GM04503 (cell line): ENCODE results near the gene IGF2BP3.
"Not testable (repeated sequence)": the region's sequence is repeated elsewhere in the genome, so short reads cannot be mapped to it uniquely, and the experiment has no call there.

ENCODE experiments used
- DNase-seq: peaks from one replicate; pipeline ENCODE4 v3.0.0-alpha.2; 2012; ENCODE audit warnings: low read depth

The IGF2BP3 gene

DNA sequence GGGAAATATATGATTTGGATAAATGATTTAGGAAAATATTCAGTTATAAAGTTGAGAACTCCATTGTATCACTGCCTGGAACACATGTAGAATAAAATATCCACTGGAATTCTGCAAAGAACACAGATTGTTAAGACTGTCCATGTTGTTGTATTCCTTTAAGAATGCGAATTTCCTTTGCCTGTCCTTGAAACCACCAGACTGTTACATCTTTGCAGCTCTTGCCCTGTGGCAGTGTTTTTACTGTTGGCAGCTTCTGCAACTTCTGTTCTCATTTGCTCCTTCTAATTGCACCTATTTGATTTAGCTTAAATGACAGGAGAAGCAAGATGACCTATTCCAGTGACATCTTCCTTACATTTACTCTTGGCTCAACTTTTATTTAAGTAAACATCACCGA is 131.4 kb downstream of the IGF2BP3 start:
- no peak for DNase-seq

DNA sequence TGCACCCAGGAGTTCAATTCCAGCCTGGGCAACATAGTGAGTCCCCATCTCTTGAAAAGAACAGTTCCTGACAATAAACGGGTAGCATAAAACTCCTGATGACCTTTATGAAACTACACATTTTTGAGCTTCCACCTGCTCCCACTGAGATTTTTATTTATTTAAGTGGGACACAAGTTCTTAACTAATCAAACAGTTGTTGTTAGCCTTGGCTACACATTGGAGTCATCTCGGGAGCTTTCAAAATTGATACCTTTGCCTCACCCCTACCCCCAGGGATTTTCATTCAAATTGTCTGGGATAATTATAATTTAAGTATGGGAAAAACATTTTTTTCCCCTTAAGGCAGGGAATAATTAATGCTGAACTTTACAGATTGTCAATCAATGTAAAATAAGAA is 131.9 kb downstream of the IGF2BP3 start:
- DNase-seq = no peak

GRCh38 chr7:23337374-23337773 is 132.9 kb downstream of the IGF2BP3 start:
- no peak for DNase-seq

GRCh38 chr7:23336799-23337283 is 133.4 kb downstream of the IGF2BP3 start:
- DNase-seq = no peak

GRCh38 chr7:23336086-23336485 is 134.2 kb downstream of the IGF2BP3 start:
- DNase-seq = no peak

DNA sequence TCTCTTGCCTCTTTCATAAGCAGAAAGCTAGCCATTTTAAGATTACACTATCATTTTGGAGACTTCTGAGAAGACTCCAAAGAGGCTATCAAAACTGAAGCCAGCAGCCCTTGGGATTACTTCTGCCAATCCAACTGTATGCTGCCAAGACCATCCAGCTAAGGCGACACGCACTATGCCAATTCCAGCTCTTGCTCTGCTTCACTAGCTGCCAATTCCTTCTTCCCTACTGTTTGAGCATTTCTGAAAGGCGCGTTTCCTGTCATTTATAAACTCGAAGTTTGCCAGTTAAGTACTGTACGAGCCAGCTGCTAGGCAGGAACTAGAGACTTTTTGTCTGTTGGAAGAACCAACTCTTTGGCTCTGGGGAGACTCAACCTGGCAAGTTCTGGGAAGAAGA is 134.7 kb downstream of the IGF2BP3 start:
- no peak for DNase-seq

- no peak for DNase-seq
These were observed 135.2 kb downstream of the IGF2BP3 start for GRCh38 chr7:23335136-23335535.

DNA sequence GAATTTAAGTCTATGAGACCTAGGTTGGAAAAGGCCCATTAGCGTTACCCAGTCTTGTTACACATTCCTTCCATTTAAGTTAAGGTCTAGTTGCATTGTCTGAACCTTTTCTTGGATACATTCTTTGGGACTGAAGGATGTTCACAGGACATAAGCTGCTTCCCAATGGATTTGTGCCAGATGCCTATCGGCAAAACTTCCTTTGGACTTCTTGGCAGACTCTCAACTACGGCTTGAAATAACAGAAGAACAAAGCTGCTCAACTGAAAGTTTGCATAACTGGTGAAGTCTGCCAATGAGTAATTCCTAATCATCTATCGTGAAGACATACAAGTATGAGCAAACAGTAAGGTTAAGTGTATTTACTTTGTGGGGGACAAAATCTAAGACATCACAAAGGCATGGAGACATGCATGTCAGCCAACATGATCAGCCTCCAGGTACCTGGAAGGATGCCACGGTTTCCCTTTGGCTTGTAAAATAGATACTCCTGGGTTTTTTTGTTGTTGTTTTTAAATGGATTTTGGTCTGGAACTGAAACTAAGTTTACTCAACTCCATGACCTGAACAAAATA is 135.7 kb downstream of the IGF2BP3 start:
- peak; percentile 93 for DNase-seq

GRCh38 chr7:23333671-23334246 is 136.5 kb downstream of the IGF2BP3 start:
- DNase-seq = peak; percentile 94

DNA sequence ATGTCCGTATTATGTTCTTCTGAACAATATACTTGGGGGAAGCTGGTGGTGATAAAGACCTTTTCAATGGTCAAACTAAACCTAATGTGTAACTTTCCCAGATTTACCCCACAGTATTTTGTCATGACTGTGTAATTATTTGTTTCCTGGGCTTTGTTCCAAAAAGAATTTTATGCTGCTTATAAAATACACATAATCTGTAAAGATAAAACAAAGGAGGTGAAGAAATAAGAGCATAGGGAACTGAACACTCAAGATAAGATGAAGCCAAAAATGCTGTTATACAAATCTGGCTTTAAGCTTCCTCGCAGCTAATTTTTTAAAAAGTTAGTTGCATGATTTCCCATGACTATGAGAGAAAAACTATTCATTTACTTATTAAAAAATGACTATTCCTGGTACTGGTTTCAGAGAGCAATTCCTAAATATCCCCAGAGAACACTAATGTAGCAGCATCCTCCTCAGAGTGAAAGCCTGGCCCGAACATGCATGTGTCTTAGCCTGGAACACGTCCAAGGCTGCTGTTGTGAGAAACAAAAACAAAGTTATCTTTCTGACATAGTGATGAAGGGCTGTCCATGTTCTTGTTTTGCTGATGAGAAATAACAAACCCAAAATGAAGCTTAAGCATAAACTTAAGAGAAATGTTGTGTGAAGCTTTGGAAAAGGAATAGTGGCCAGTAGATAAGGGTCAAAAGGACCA is 137.2 kb downstream of the IGF2BP3 start:
- no peak for DNase-seq

GRCh38 chr7:23332193-23332592 is 138.1 kb downstream of the IGF2BP3 start:
- DNase-seq = no peak

DNA sequence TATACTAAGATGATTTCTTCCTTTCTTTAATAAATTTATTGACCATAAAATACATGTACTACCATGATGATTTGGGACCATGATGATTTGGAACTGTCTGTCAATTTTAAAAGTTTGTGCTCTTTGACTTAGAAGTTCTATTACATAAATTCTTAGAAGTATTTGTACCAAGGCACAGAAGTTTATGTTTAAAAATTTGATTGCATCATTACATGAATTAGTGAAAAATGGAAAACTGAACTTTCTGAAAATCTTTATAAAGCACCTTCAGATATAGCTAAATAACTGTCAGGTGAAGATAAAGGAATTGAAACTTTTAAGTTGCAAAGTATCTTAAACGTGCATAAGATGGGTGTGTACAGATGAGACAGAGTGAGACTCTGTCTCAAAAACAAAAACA is 139.2 kb downstream of the IGF2BP3 start:
- DNase-seq = no peak

DNA sequence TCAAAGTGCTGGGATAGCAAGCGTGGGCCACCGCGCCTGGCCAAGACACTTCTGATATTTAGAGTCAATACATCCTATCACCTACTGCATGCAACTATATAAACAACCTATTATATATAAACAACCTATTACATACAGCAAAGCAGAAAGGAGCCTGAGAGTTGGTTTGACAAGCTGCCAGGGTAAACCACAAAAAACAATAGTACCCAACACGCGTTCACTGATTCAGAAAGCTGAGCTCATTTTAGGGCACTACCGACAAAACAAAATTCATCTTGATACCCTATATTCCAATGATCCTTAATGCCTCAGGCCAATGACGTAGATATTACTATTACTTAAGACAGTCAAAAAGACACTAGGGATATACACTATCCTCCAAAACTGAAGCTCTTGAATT is 154.9 kb downstream of the IGF2BP3 start:
- DNase-seq = no peak

GRCh38 chr7:23312141-23312540 is 158.2 kb downstream of the IGF2BP3 start:
- not testable (repeated sequence) for DNase-seq

- no peak for DNase-seq
These were observed 161.5 kb downstream of the IGF2BP3 start for GRCh38 chr7:23308754-23309153.

- DNase-seq = no peak
These were observed 163.3 kb downstream of the IGF2BP3 start for GRCh38 chr7:23306936-23307521.

DNA sequence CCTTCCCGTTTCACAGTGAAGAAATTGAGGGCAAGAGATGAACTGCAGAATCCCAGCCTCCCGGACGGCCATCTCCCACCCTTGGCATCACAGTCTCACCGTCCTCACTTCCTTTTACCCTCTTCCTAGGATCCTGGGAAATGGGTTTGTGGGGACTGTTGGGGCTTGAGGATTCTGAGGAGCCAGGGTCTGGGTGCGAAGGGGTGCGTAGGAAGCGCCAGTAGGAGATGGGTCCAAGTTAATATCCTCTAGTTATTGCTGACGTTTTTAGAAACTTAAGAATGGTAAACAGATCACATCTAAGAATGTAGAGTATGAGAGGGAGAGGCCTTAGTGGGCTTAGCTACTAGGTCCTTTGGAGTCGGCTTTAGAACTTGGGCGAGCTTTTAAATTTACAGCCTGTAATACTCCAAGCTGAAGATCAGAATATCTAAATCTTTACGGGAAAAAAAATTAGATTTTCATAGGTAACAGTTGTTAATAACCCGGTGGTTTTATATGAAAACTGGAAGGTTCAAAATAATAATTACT is 170.5 kb downstream of the IGF2BP3 start:
- peak; percentile 15 for DNase-seq

DNA sequence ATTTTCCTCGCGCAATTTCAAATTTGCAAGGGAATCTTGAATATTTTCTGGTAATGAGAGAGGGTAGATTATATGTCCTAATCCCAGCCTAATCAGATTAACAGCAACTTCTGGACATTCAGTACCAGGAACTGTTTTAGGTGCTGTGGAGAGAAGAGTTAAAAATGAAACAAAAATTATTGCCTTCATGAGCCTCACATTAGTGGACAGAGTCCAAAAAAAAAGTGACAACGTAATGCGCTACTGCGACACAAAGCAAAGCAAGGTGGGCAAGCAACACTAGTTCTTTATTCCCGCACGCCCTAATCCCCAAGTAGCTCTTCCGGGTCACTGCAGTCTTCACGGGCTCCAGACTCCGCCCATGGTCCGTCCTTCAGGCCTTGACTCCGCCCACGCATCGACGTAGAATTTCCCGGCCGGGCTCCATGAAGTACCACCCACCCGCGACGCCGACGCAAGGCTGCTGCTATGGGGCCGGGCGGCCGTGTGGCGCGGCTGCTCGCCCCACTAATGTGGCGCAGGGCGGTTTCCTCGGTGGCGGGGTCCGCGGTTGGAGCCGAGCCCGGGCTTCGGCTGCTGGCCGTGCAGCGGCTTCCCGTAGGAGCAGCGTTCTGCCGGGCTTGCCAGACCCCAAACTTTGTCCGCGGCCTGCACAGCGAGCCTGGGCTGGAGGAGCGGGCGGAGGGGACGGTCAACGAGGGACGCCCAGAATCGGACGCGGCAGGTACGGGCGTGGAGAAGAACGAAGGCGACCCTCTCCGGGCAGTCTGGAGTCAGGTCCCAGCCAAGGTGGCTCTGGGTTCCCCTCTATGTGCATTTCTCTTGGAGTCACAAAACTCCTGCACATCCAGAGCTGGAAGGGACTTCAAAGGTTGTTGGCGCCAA is 171.2 kb downstream of the IGF2BP3 start, which contains the start of gene MALSU1:
Gene MALSU1 (plus strand): TSS at position 455 of the 885 bp plus-strand sequence. CDS start 14 bp downstream, at position 469.
- peak; percentile 67 for DNase-seq

GRCh38 chr7:23298141-23298881 is 172.0 kb downstream of the IGF2BP3 start:
- DNase-seq = peak; percentile 17

GRCh38 chr7:23295401-23295697 is 174.9 kb downstream of the IGF2BP3 start:
- no peak for DNase-seq
